H1 (cell line): Measurements from ENCODE around the gene EYA4. TPM values are rescaled to one million over a fixed set of nuclear protein-coding genes. Genes with fewer than 3 reads are reported as not detected.

ENCODE experiments used
- CTCF ChIA-PET: fragments of 300-600 bp; sonication (Branson Sonifier 250); formaldehyde crosslinking; loops from one replicate; lab custom pipeline; 2021; ENCODE audit not compliant: partially characterized antibody; lab: Charles Lee
- POLR2A ChIA-PET: fragments of 300-600 bp; sonication (Branson Sonifier 250); formaldehyde crosslinking; loops from one replicate; lab custom pipeline; 2021; ENCODE audit warnings: inconsistent platforms; ENCODE audit not compliant: partially characterized antibody; lab: Charles Lee
- DNase-seq, 2 experiments: peaks; one replicate each; pipeline versions ENCODE4 v3.0.0 to v3.0.0-alpha.2; 2010 to 2022; ENCODE audit warnings: low spot score in 2 of 2, low read depth in 1 of 2, mixed read lengths in 1 of 2
- FAIRE-seq: peaks from 2 replicates; lab custom pipeline; 2011; peaks lifted over from hg19 to GRCh38; lab: Jason Lieb, UNC
- H2AFZ ChIP-seq: 2 replicates; pipeline ENCODE4 v1.8.1; 2012; ENCODE audit warnings: low read length, inconsistent platforms
- H2AK5ac ChIP-seq: 2 replicates; pipeline ENCODE4 v1.6.1; 2013; ENCODE audit warnings: low read depth, low read length
- H2BK120ac ChIP-seq: replicated peaks from 2 replicates; pipeline ENCODE3; 2013; ENCODE audit warnings: low read depth, low read length, inconsistent platforms
- H2BK12ac ChIP-seq: 2 replicates; pipeline ENCODE4 v1.6.1; 2013; ENCODE audit warnings: low read depth, low read length
- H2BK15ac ChIP-seq: 2 replicates; pipeline ENCODE4 v1.6.1; 2013; ENCODE audit warnings: low read length
- H2BK20ac ChIP-seq: 2 replicates; pipeline ENCODE4 v1.6.1; 2013; ENCODE audit warnings: low read length
- H2BK5ac ChIP-seq: 2 replicates; pipeline ENCODE4 v1.6.1; 2013; ENCODE audit warnings: low read depth, low read length
- H3K14ac ChIP-seq: 2 replicates; pipeline ENCODE4 v1.6.1; 2013; ENCODE audit warnings: inconsistent platforms; ENCODE audit not compliant: insufficient read length
- H3K18ac ChIP-seq: 2 replicates; pipeline ENCODE4 v1.6.1; 2013; ENCODE audit warnings: low read length; ENCODE audit errors: extremely low read depth
- H3K23ac ChIP-seq: 2 replicates; pipeline ENCODE4 v1.6.1; 2013; ENCODE audit warnings: inconsistent platforms; ENCODE audit not compliant: insufficient read length
- H3K23me2 ChIP-seq: 2 replicates; pipeline ENCODE4 v1.6.1; 2013; ENCODE audit warnings: low read depth, low read length
- H3K27ac ChIP-seq: 2 replicates; pipeline ENCODE4 v1.6.1; 2011; ENCODE audit warnings: low read depth, low read length, inconsistent platforms
- H3K27me3 ChIP-seq, 4 experiments: replicated peaks in 1 of 4; 1 replicate in 1 of 4; 2 replicates in 3 of 4; pipeline versions ENCODE4 v1.6.1 to v1.8.1; 2011 to 2013; ENCODE audit warnings: low read length in 3 of 4, mild to moderate bottlenecking in 3 of 4, inconsistent platforms in 2 of 4, mixed read lengths in 2 of 4, moderate library complexity in 1 of 4; ENCODE audit not compliant: control insufficient read depth in 3 of 4, insufficient read depth in 3 of 4; ENCODE audit errors: extremely low read depth in 1 of 4
- H3K36me3 ChIP-seq, 4 experiments: 2 replicates each; pipeline versions ENCODE4 v1.6.1 to v1.8.1; 2011 to 2013; ENCODE audit warnings: mild to moderate bottlenecking in 4 of 4, low read length in 3 of 4, moderate library complexity in 2 of 4, control low read depth in 1 of 4, inconsistent platforms in 1 of 4; ENCODE audit not compliant: insufficient read depth in 4 of 4, control insufficient read depth in 2 of 4
- H3K4ac ChIP-seq: replicated peaks from 2 replicates; pipeline ENCODE3; 2013; ENCODE audit warnings: low read length, low read depth, mixed read lengths, inconsistent platforms; ENCODE audit not compliant: insufficient read length
- H3K4me1 ChIP-seq, 4 experiments: replicated peaks in 1 of 4; 1 replicate in 1 of 4; 2 replicates in 3 of 4; pipeline versions ENCODE4 v1.6.1 to v1.8.1; 2011 to 2013; ENCODE audit warnings: low read length in 3 of 4, inconsistent platforms in 2 of 4, mixed read lengths in 1 of 4; ENCODE audit not compliant: insufficient read depth in 4 of 4, control insufficient read depth in 3 of 4
- H3K4me2 ChIP-seq, 2 experiments: 2 replicates each; pipeline versions ENCODE4 v1.6.1 to v1.8.1; 2011 to 2013; ENCODE audit warnings: low read depth in 2 of 2, low read length in 2 of 2, control low read depth in 1 of 2, inconsistent platforms in 1 of 2, mild to moderate bottlenecking in 1 of 2; ENCODE audit not compliant: insufficient read depth in 1 of 2
- H3K4me3 ChIP-seq, 4 experiments: fragments of 200-600, 300-600 bp in 1 of 4; sonication (generic), shearing (Covaris generic), sonication (Bioruptor Twin) in 1 of 4; 2 replicates each; pipeline versions ENCODE4 v1.5.1 to v1.8.1; 2011 to 2016; ENCODE audit warnings: low read length in 4 of 4, low read depth in 3 of 4, control low read depth in 2 of 4, inconsistent platforms in 2 of 4, mild to moderate bottlenecking in 2 of 4, mixed read lengths in 1 of 4, moderate library complexity in 1 of 4; ENCODE audit not compliant: insufficient read depth in 2 of 4; ENCODE audit errors: extremely low read depth in 1 of 4
- H3K56ac ChIP-seq: replicated peaks from 2 replicates; pipeline ENCODE3; 2013; ENCODE audit warnings: low read depth, mild to moderate bottlenecking, mixed read lengths, low read length, inconsistent platforms; ENCODE audit not compliant: insufficient read length
- H3K79me1 ChIP-seq: 2 replicates; pipeline ENCODE4 v1.6.1; 2013; ENCODE audit warnings: low read depth, low read length, control low read depth
- H3K79me2 ChIP-seq, 2 experiments: 2 replicates each; pipeline versions ENCODE4 v1.6.1 to v1.8.1; 2012 to 2013; ENCODE audit warnings: low read length in 2 of 2, mild to moderate bottlenecking in 2 of 2, inconsistent platforms in 1 of 2; ENCODE audit not compliant: insufficient read depth in 2 of 2, control insufficient read depth in 1 of 2
- H3K9ac ChIP-seq, 4 experiments: replicated peaks in 1 of 4; 1 replicate in 1 of 4; 2 replicates in 3 of 4; pipeline versions ENCODE4 v1.6.1 to v1.8.1; 2011 to 2013; ENCODE audit warnings: low read depth in 3 of 4, low read length in 3 of 4, control low read depth in 2 of 4, mild to moderate bottlenecking in 2 of 4, moderate library complexity in 2 of 4, inconsistent platforms in 1 of 4; ENCODE audit errors: extremely low read depth in 1 of 4
- H3K9me3 ChIP-seq, 2 experiments: 2 replicates each; pipeline versions ENCODE4 v1.6.1 to v1.8.1; 2012 to 2013; ENCODE audit warnings: mild to moderate bottlenecking in 2 of 2, moderate library complexity in 2 of 2, control low read depth in 1 of 2, inconsistent platforms in 1 of 2, low read depth in 1 of 2, low read length in 1 of 2, mixed read lengths in 1 of 2; ENCODE audit not compliant: insufficient read depth in 2 of 2
- H4K20me1 ChIP-seq, 2 experiments: replicated peaks in 1 of 2; 2 replicates each; pipeline versions ENCODE3 to v1.8.1; 2011 to 2013; ENCODE audit warnings: inconsistent platforms in 2 of 2, low read length in 2 of 2, mild to moderate bottlenecking in 1 of 2; ENCODE audit not compliant: insufficient read depth in 2 of 2, control insufficient read depth in 1 of 2
- H4K5ac ChIP-seq: 2 replicates; pipeline ENCODE4 v1.6.1; 2013; ENCODE audit warnings: low read length, low read depth, mixed read lengths, inconsistent platforms; ENCODE audit not compliant: insufficient read length
- H4K8ac ChIP-seq: 2 replicates; pipeline ENCODE4 v1.8.0; 2013; ENCODE audit warnings: mild to moderate bottlenecking, moderate library complexity, low read length, inconsistent platforms; ENCODE audit not compliant: insufficient read depth; ENCODE audit errors: extremely low read depth
- H4K91ac ChIP-seq: replicated peaks from 2 replicates; pipeline ENCODE3; 2013; ENCODE audit warnings: low read length, mixed read lengths, inconsistent platforms; ENCODE audit not compliant: insufficient read length
- NANOG ChIP-seq: IDR thresholded peaks from 2 replicates; pipeline ENCODE4 v1.6.1; 2011; ENCODE audit warnings: low read length, low read depth, mild to moderate bottlenecking, inconsistent platforms; ENCODE audit not compliant: insufficient read depth, poor library complexity, severe bottlenecking
- SAP30 ChIP-seq: fragments of 300-600 bp; sonication (generic); IDR thresholded peaks from 2 replicates; pipeline ENCODE4 v1.7.1; 2012; ENCODE audit warnings: low read length, moderate library complexity, mild to moderate bottlenecking, inconsistent platforms; ENCODE audit not compliant: insufficient read depth, insufficient replicate concordance
- TAF1 ChIP-seq: IDR thresholded peaks from 2 replicates; pipeline ENCODE4 v1.6.1; 2011; ENCODE audit warnings: mild to moderate bottlenecking, low read depth, low read length
- TBP ChIP-seq: IDR thresholded peaks from 2 replicates; pipeline ENCODE4 v1.6.1; 2011; ENCODE audit warnings: low read depth, low read length, improper control_type of control experiment
- WGBS, 2 experiments: shearing (Covaris generic) in 1 of 2; methylation state at CpG; one replicate each; pipeline versions ENCODE4 v1.1.6 to v1.1.7; 2013 to 2015; ENCODE audit warnings: low lambda C conversion rate in 2 of 2, mixed read lengths in 2 of 2, inconsistent platforms in 1 of 2, low coverage in 1 of 2, missing lambda C conversion rate in 1 of 2; ENCODE audit not compliant: insufficient replicate concordance in 2 of 2, insufficient coverage in 1 of 2, insufficient read length in 1 of 2; ENCODE audit errors: extremely low coverage in 1 of 2, missing lambda C conversion rate in 1 of 2; 5-methylcytosine and 5-hydroxymethylcytosine counted together
- polyA plus RNA-seq, 7 experiments: library from polyadenylated mRNA; depleted of rRNA in 3 of 7; stranded (reverse) in 5 of 7; unstranded in 2 of 7; fragments of >200 nt in 5 of 7; fragments of 200-250 nt in 2 of 7; gene quantifications; 1 replicate in 5 of 7; 2 replicates in 1 of 7; 4 replicates in 1 of 7; pipeline versions ENCODE4 v1.2.1 to v1.2.3, GENCODE V29; 2011 to 2013; ENCODE audit warnings: missing spikeins in 2 of 7, mixed read lengths in 2 of 7
- total RNA-seq: library from RNA; stranded (reverse); fragmentation: NEBNext Ultra II Directional; extraction: Animal tissue kit (Norgen Biotek cat#: 25700); gene quantifications from 2 replicates; pipeline ENCODE4 v1.2.1, GENCODE V29; 2021

EYA4 gene
- total and polyA plus RNA-seq, 2 of the 8 experiments (the other 6 are each of a cell fraction or from before 2014, with no cell fraction given) = 0.06 to 0.17 TPM

- H2AFZ ChIP-seq = no peak overlapping the region
- H4K91ac ChIP-seq = no peak overlapping the region
- DNase-seq = no peak
- H3K4me1 ChIP-seq = peaks cover 0 to 10% (median 2%) of the 10 kb centered on the region in 4 experiments; a peak in 3 of 7 replicates
- no peaks in the 10 kb centered on the region for H3K79me1 ChIP-seq
- no peaks in the 10 kb centered on the region for H3K36me3 ChIP-seq
- no peak overlapping the region for H3K4ac ChIP-seq
- H3K14ac ChIP-seq = no peak overlapping the region
- no peaks in the 10 kb centered on the region for H4K20me1 ChIP-seq
- H3K27ac ChIP-seq = no peak overlapping the region
- H2BK120ac ChIP-seq = no peak overlapping the region
- ChIA-PET CTCF (interaction anchor here (0.9 to 2.1 kb wide), 4 partner anchors 10 to 197 kb away, joined by 3 to 9 read pairs (median 3); no protein-coding TSS in a partner anchor), POLR2A (no interaction called here)
- no peaks in the 10 kb centered on the region for H3K79me2 ChIP-seq
- no peak overlapping the region for H4K8ac ChIP-seq
- H2BK15ac ChIP-seq = no peak overlapping the region
- H3K9me3 ChIP-seq = no peaks in the 10 kb centered on the region
- no peak overlapping the region for H2AK5ac ChIP-seq
- H3K4me2 ChIP-seq = no peak overlapping the region
- TF ChIP-seq NANOG (no peak), TBP (no peak), TAF1 (no peak), SAP30 (no peak)
- TF ChIP-seq, all 59 proteins: peak for 0
- 97% methylated on average over 5 of the region's 5 CpGs; no CpG with 5 or more reads in 1 of the 2 experiments for WGBS, 2 experiments
- Histone ChIP-seq H3K9ac (no peak overlapping the region; a peak in 1 of 7 replicates), H4K5ac (no peak overlapping the region), H3K4me3 (no peak overlapping the region), H3K23ac (no peak overlapping the region), H2BK5ac (no peak overlapping the region), H3K18ac (no peak overlapping the region), H3K56ac (no peak overlapping the region), H3K23me2 (no peaks in the 10 kb centered on the region), H3K27me3 (peaks cover 0 to 1% (median 0%) of the 10 kb centered on the region in 4 experiments; a peak in 1 of 7 replicates), H2BK12ac (no peak overlapping the region), H2BK20ac (no peak overlapping the region)
- FAIRE-seq = no peak
These were observed 74.7 kb downstream of the EYA4 start for GRCh38 chr6:133315811-133316210.
